Cardiac muscle cell (in vitro differentiated cells and primary cell): ENCODE data around the gene STAB1. TPM values are rescaled to one million over a fixed set of nuclear protein-coding genes. Genes with fewer than 3 reads are reported as not detected.

Experiments
- DNase-seq, 2 donors: peaks; one replicate each; pipeline versions ENCODE4 v3.0.0 to v3.0.0-alpha.2; 2010 to 2017; ENCODE audit warnings: low read depth in 1 of 2, low spot score in 1 of 2
- H3K27ac ChIP-seq: fragments of 200-600 bp; sonication (generic); 2 replicates; pipeline ENCODE4 v1.5.1; 2016
- H3K27me3 ChIP-seq: fragments of 200-600 bp; sonication (generic); 2 replicates; pipeline ENCODE4 v1.6.0; 2016; ENCODE audit warnings: control low read depth
- H3K36me3 ChIP-seq: fragments of 200-600 bp; sonication (generic); 2 replicates; pipeline ENCODE4 v1.5.1; 2016; ENCODE audit warnings: control low read depth
- H3K4me1 ChIP-seq: fragments of 200-600 bp; sonication (generic); 2 replicates; pipeline ENCODE4 v1.8.1; 2017; ENCODE audit warnings: low read depth, mild to moderate bottlenecking, mixed run types
- H3K4me3 ChIP-seq: fragments of 200-600 bp; sonication (generic); 2 replicates; pipeline ENCODE4 v1.5.1; 2016; ENCODE audit warnings: mild to moderate bottlenecking
- H3K9me3 ChIP-seq: fragments of 200-600 bp; sonication (generic); 2 replicates; pipeline ENCODE4 v1.5.1; 2017; ENCODE audit warnings: low read depth, mild to moderate bottlenecking, control low read depth
- CTCF ChIP-seq: IDR thresholded peaks from 2 replicates; pipeline ENCODE4 v1.5.1; 2012; ENCODE audit warnings: low read depth, mild to moderate bottlenecking, low read length
- polyA plus RNA-seq: library from polyadenylated mRNA; unstranded; fragments of >200 nt; fragmentation: Nextera tagmentation; extraction: Ambion mirVana; gene quantifications from 2 replicates; pipeline ENCODE4 v1.2.1, GENCODE V29; 2016
- total RNA-seq: library from RNA; depleted of rRNA; stranded (reverse); fragments of >200 nt; gene quantifications from 2 replicates; pipeline ENCODE4 v1.2.3, GENCODE V29; 2016

STAB1 gene
- total and polyA plus RNA-seq, 2 experiments from 2014 or later: 2.2 TPM; not detected in 1

GRCh38 chr3:52492059-52492458, 3.1 kb upstream of the STAB1 start:
- H3K36me3 ChIP-seq: peaks cover 55% of the 10 kb centered on the region
- DNase-seq: no peak

DNA sequence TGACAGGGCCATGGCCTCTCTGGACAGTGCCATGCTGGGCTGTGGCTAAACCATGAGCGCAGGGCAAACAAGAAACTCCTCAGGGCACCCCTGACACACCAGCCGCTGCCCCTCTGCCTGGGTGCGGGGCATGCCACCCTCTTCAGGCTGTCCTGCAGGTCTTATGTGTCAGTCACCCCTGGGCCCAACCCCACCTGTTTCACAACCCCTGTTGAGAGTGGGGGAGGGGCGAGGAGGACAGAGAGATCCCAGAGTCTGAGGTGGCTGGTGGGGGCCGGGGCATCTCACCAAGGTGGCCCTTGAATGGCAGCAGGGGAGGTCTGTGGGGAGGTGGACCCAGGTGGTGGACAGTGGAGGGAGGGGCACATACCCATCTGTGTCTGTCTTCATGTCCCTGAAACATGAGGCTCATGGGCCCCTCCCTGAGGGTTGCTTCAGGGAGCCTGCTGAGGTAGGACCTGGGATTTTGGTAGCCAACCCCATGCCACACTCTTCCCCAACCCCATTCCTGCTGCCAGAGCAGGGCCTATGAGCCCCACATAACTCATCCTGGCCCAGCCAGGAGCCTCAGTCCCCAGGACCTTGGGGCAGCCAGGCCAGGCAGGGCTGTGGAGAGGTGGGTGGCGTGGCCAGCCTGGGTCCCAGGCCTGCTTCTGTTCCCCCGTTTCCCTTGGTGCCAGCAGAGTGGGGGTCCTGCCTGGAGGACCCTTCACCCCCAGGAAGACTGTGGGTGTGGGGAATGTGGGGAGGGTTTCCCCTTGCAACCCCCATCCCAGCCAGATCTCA, 1.7 kb upstream of the STAB1 start:
- no peaks in the 10 kb centered on the region for H3K4me1 ChIP-seq

More at GRCh38 chr3:52492059-52492458, 3.1 kb upstream of the STAB1 start:
- Histone ChIP-seq H3K4me1 (no peaks in the 10 kb centered on the region), H3K27me3 (no peaks in the 10 kb centered on the region), H3K9me3 (no peaks in the 10 kb centered on the region), H3K27ac (no peak overlapping the region), H3K4me3 (no peak overlapping the region)
- no peak for TF ChIP-seq CTCF

DNA sequence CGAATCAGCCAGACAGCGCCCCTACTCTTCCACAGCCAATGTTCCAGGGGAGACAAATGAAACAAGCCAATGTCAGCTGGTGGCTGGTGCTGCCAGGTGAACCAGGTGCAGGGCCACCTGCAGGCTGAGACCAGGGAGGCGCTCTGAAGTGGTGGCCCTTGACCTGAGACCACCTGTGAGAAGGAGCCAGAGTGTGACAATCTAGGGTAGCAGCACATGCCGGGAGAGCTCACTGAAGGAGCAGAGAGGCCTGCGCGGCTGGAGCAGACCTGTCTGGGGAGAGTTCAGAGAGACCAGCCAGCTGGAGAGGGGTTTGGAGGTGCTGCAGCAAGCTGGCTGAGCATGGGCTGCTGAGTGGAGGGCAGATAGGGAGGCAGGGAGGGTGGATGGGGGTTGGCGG, 693 bp upstream of the STAB1 start:
- no peak for DNase-seq
- Histone ChIP-seq H3K27me3 (no peaks in the 10 kb centered on the region), H3K4me1 (no peaks in the 10 kb centered on the region), H3K9me3 (no peaks in the 10 kb centered on the region), H3K36me3 (peaks cover 38% of the 10 kb centered on the region), H3K4me3 (no peak overlapping the region), H3K27ac (peak overlapping the region; percentile 55)
- TF ChIP-seq CTCF: no peak

More for the DNA sequence above, 1.7 kb upstream of the STAB1 start:
- H3K36me3 ChIP-seq: peaks cover 47% of the 10 kb centered on the region
- no peaks in the 10 kb centered on the region for H3K27me3 ChIP-seq
- DNase-seq: no peak
- no peaks in the 10 kb centered on the region for H3K9me3 ChIP-seq
- no peak for TF ChIP-seq CTCF
- H3K4me3 ChIP-seq: no peak overlapping the region
- H3K27ac ChIP-seq: peak overlapping the region; percentile 51

GRCh38 chr3:52495777-52496602, 852 bp downstream of the STAB1 start:
- peak in 1 of 2 donors; percentile 60 for DNase-seq
- TF ChIP-seq CTCF: no peak
- H3K27me3 ChIP-seq: no peaks in the 10 kb centered on the region
- no peak overlapping the region for H3K4me3 ChIP-seq
- no peak overlapping the region for H3K27ac ChIP-seq
- H3K4me1 ChIP-seq: no peaks in the 10 kb centered on the region
- no peaks in the 10 kb centered on the region for H3K9me3 ChIP-seq
- peaks cover 24% of the 10 kb centered on the region for H3K36me3 ChIP-seq

DNA sequence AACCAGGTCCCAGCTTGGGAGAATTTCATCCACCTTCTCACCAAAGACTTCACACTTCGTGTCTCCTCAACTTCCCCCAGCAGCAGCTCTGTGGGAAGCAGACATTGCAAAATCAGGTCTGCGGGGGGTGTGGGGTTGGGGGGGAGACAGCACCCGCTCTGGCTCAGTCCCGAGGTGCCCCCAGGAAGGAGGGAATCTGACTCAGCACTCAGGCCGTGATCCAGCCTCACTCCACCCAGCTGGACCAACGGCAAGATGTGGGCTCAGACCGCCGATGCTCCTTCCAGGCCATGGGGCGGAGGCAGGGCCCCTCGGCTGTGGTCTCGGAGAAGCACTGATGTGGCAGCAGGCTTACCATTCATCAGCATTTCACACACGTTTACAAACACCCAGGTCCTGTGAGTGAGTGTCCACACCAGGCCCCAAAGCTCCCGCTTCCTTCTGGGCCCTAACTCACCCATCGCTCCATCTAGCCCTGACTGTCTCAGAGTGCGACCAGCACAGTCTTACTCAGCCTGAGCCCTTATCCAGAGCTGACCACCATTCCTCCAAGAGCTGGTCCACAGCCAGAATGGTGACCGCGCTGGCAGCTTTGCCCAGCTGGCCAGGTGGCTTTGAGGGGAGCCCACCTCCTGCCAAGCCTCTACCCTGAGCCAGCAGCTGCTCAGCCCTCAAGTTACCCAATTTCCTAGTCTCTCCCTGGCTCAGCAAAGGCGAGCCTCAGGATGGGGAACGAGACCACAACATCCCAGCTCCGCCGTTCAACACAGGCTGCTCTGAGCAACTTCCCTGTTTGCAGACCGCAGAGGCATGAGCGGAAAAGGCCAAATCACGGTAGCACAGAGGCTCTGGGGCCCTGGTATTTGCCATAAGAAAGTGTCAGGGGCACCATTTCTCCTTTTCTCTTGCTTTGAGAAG, 3.3 kb downstream of the STAB1 start:
- Histone ChIP-seq H3K4me1 (no peaks in the 10 kb centered on the region), H3K4me3 (no peak overlapping the region), H3K27me3 (no peaks in the 10 kb centered on the region), H3K27ac (no peak overlapping the region), H3K36me3 (peaks cover under 1% of the 10 kb centered on the region), H3K9me3 (no peaks in the 10 kb centered on the region)
- no peak for TF ChIP-seq CTCF
- peak in 1 of 2 donors; percentile 94 for DNase-seq
